Muscle layer of colon (tissue), 2 donors: ENCODE measurements around the gene PRKAR1B.

Source experiments
- H3K27ac ChIP-seq: one replicate; pipeline ENCODE4 v1.7.0; 2013; ENCODE audit warnings: low read depth, mild to moderate bottlenecking, low read length, moderate library complexity
- H3K27me3 ChIP-seq, 2 donors: one replicate each; pipeline ENCODE4 v1.7.0; 2013; ENCODE audit warnings: low read length in 2 of 2, mild to moderate bottlenecking in 2 of 2; ENCODE audit not compliant: insufficient read depth in 2 of 2, control insufficient read depth in 1 of 2
- H3K36me3 ChIP-seq: one replicate; pipeline ENCODE4 v1.7.0; 2013; ENCODE audit warnings: mild to moderate bottlenecking, low read length; ENCODE audit not compliant: insufficient read depth
- H3K4me1 ChIP-seq: one replicate; pipeline ENCODE4 v1.7.0; 2013; ENCODE audit warnings: mild to moderate bottlenecking, low read length; ENCODE audit not compliant: insufficient read depth
- H3K4me3 ChIP-seq, 2 donors: one replicate each; pipeline ENCODE4 v1.7.0; 2013; ENCODE audit warnings: low read length in 2 of 2, low read depth in 1 of 2, mild to moderate bottlenecking in 1 of 2, moderate library complexity in 1 of 2
- H3K9ac ChIP-seq: one replicate; pipeline ENCODE4 v1.7.0; 2013; ENCODE audit warnings: low read length
- H3K9me3 ChIP-seq: one replicate; pipeline ENCODE4 v1.7.0; 2013; ENCODE audit warnings: mild to moderate bottlenecking, low read length
- donor health status: abdominal sarcoma.
- donor health status: Adenocarcinoma of cecum.

Gene PRKAR1B

DNA sequence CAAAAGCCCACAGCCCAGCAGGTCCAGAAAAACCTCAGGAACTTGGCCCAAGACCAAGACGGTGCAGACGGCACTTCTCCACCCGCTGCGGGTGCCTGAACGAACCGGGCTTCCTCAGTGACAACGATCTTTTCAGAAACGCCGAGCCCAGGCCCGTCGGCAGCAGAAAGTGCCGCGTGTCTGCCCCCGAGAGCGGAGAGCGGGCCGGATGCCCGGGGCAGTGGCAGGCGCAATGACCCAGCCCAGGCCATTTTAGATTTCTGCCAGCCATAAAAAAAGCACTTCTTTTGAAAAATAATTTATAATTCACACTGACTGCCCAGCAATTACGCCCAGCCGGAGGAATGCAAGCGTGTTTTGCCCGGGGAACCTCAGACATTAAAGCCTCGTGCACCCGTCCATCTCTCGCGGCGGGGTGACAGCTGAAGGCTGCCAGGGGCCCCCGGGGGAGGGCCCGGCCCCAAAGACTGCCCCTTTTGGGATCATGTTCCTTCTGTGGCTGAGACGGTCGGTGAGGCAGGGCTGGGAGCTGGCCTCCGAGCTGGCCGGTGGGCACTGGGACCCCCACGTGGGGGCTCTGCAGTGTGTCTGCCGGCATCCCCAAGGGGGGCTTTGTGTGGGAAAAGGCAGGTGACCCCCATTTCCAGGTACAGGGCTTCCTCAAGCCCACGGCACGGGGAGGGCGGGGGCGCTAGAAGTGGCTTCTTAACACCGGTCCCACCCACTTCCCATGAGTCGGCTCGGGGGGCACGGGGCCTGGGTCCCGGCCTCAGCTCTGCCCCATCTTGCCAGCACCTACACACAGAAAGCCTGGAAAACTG, 136.1 kb downstream of the PRKAR1B start:
- H3K4me3 ChIP-seq: no peak overlapping the region
- no peaks in the 10 kb centered on the region for H3K4me1 ChIP-seq
- no peaks in the 10 kb centered on the region for H3K27me3 ChIP-seq
- no peaks in the 10 kb centered on the region for H3K9me3 ChIP-seq
- no peak overlapping the region for H3K9ac ChIP-seq
- H3K27ac ChIP-seq: no peak overlapping the region
- H3K36me3 ChIP-seq: no peaks in the 10 kb centered on the region

DNA sequence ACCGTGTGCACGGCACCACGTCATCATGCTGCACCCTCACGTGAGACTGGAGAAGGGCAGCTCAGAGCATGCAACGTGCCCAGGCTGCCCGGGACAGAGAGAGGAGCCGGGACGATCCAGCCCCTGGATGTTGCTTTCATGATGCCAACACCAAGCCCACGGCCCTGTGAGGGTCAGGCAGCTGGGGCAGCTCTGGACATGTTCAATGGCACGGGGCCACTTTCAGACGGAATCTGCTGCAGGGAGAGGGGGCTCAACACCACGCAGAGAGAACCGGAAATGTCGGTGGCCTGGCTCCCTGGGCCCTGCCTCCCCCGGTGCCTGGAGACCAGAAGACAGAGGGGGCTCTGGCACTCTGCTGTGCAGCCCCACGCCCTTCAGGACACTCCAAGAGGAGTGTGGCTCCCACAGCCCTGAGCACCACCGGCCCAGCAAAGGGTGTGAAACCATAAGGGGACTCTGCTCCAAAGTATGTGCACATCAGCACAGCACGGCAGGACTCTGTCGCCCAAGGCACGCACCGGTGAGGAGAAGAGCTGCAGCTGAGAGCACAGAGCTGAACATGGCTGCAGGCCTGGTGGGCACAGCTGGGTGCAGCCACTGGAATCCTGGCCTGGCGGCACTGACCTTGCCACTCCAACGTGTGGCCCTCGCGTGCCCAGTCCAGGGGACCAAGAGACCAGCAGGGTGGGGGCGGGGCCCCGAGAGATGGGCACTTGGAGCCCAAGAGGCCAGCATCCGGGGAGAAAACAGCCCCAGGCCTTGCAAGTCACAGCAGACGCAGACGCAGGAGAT, 137.1 kb downstream of the PRKAR1B start:
- H3K9ac ChIP-seq: no peak overlapping the region
- no peak overlapping the region for H3K4me3 ChIP-seq
- no peak overlapping the region for H3K27ac ChIP-seq
- H3K27me3 ChIP-seq: no peaks in the 10 kb centered on the region
- H3K9me3 ChIP-seq: no peaks in the 10 kb centered on the region
- H3K4me1 ChIP-seq: no peaks in the 10 kb centered on the region
- H3K36me3 ChIP-seq: no peaks in the 10 kb centered on the region

DNA sequence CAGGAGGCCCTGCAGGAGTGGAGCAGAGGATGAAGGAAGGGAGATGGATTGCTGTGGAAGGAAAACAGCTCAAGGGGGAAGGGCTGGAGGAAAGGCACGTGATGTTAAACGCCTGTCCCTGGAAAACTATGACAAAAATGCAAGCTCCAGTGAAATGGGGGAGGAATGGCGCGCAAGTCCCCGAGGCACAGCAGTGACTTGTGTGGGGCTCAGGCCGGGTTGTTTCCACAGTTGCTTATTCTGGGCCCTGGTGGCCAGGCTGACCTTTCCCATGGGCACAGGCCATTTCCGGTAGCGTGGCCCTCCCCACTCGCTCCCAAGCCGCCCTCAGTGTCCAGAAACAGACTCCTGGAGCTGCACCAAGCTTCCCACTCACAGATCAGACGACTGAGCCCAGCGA, 139.3 kb downstream of the PRKAR1B start:
- Histone ChIP-seq H3K4me3 (no peak overlapping the region), H3K9ac (no peak overlapping the region), H3K27ac (no peak overlapping the region), H3K9me3 (no peaks in the 10 kb centered on the region), H3K27me3 (no peaks in the 10 kb centered on the region), H3K4me1 (no peaks in the 10 kb centered on the region), H3K36me3 (no peaks in the 10 kb centered on the region)

DNA sequence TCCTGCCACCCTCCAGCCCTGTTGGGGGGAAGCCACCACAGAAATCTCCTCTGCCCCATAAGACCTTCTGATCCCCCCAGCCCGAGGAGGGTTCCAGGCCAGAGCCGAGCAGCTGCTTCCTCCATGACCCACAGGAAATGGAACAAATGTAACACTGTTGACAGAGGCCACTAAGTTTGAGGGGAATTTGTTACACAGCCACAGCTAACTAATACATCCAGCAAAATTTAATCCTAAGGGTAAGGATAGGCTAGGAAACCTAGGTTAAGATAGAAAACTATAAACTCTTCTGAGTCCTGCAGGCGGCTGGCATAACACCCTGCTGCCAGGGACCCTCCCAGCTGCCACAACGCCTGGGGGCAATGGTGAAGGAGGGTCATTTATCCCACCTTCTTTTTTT, 140.6 kb downstream of the PRKAR1B start:
- H3K27me3 ChIP-seq: no peaks in the 10 kb centered on the region
- H3K4me3 ChIP-seq: no peak overlapping the region
- H3K9ac ChIP-seq: no peak overlapping the region
- no peaks in the 10 kb centered on the region for H3K36me3 ChIP-seq
- H3K27ac ChIP-seq: no peak overlapping the region
- no peaks in the 10 kb centered on the region for H3K9me3 ChIP-seq
- H3K4me1 ChIP-seq: no peaks in the 10 kb centered on the region

DNA sequence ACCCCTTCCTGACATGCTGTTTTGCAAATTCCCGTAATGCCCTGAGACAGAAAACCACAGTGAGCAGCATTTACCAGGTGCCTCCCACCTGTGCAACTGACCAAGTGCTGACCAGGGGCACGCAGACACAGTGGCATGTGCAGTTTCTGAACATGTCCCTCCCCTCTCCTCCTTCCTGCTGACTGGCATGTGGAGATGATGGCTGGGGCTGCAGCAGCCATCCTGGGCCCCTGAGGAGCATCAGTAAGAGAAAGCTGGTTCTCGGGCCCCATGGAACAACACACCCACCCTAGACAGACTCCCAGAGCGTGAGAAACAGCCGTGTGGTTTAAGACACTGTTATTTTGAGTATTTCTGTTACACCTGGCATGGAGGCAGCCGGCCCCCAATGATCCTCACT, 141.2 kb downstream of the PRKAR1B start:
- Histone ChIP-seq H3K36me3 (no peaks in the 10 kb centered on the region), H3K27me3 (no peaks in the 10 kb centered on the region), H3K9me3 (no peaks in the 10 kb centered on the region), H3K27ac (no peak overlapping the region), H3K4me1 (no peaks in the 10 kb centered on the region), H3K9ac (no peak overlapping the region), H3K4me3 (no peak overlapping the region)

DNA sequence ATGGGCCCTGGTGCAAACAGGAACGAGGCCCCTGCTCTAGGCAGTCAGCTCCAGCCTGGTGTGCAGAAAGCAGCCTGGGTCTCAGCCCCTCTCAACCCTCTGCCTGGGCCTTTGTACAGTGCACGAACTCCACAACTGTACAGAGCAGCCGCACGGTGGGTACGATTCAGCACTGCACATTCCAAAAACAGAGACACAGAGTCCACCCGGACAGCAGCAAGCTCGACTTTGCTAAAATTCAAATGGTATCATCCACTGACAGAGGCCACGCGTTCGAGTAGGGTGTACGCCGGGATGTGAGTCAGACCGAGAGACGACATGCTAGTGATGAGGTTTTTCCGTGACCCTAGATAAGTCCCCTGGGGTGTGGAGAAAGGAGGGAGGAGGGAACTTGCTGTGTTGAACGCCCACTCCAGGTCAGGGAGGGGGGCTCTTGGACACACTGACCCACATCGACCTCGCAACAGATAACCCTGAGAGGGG, 141.8 kb downstream of the PRKAR1B start:
- no peaks in the 10 kb centered on the region for H3K36me3 ChIP-seq
- no peak overlapping the region for H3K4me3 ChIP-seq
- no peak overlapping the region for H3K9ac ChIP-seq
- no peaks in the 10 kb centered on the region for H3K9me3 ChIP-seq
- H3K4me1 ChIP-seq: no peaks in the 10 kb centered on the region
- H3K27ac ChIP-seq: no peak overlapping the region
- no peaks in the 10 kb centered on the region for H3K27me3 ChIP-seq

DNA sequence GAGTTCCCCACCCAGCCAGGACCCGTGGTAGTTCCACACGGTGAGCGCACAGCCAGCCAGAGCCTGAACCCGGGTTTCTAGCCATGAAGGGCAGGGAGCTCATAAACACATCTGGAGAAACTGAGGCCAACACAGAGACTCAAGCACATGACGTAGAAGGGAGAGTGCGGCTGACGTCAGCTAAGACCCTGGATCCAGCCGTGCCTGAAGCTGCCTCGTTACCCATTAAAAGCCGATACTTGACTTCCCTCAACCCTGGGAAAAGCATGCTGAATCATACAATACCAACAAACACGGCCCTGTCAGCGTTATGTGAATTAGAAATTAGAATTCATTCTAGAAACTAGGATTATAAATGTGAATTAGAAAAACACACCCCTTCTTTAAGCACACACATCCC, 142.3 kb downstream of the PRKAR1B start:
- no peaks in the 10 kb centered on the region for H3K27me3 ChIP-seq
- no peak overlapping the region for H3K9ac ChIP-seq
- no peaks in the 10 kb centered on the region for H3K36me3 ChIP-seq
- no peaks in the 10 kb centered on the region for H3K4me1 ChIP-seq
- no peak overlapping the region for H3K4me3 ChIP-seq
- H3K27ac ChIP-seq: no peak overlapping the region
- H3K9me3 ChIP-seq: no peaks in the 10 kb centered on the region

DNA sequence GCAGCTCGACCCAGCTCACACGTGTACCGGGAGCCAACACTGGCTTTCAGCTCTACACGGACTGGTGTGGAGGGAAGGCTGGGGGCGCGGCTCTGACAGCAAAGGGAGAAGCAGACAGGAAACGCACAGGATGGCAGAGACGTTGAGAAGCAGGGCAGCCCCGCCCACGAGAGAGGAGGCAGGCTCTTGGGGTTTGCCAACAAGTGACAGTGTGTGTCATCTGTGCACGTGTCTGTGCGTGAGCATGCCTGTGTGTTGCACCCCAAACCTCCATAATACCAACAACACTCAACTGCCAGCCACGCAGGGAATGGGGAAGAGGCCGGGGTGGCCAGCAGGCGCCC, 143.0 kb downstream of the PRKAR1B start:
- H3K4me3 ChIP-seq: no peak overlapping the region
- H3K27me3 ChIP-seq: no peaks in the 10 kb centered on the region

DNA sequence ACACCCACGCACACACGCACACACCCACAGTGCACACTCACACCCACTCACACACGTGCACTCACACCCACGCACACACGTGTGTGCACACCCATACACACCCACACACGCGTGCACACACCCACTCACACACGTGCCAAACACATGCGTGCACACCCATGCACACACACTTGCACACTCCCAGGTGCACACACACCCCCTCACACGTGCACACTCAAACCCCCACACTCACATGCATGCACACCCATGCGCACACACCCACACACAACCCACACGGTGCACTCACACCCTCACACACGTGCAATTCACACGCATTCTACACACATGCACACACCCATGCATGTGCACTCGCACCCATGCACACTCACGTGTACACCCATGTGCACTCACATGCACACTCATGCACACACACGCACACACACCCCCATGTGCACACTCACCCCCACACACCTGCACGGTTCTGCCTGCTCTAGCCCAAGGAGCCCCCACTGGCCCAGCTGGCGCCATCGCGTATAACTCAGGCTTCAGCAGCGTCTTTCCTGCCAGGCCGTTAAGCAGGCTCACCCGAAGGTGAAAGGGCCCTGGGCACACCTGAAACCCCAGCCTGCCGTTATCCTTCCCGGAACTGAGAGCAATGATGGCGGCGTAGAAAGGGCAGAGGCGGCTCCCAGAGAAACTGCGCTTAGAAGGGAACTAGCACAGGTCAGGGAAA, 143.5 kb downstream of the PRKAR1B start:
- Histone ChIP-seq H3K27me3 (no peaks in the 10 kb centered on the region), H3K27ac (no peak overlapping the region), H3K36me3 (no peaks in the 10 kb centered on the region), H3K9me3 (no peaks in the 10 kb centered on the region), H3K4me3 (no peak overlapping the region), H3K9ac (no peak overlapping the region), H3K4me1 (no peaks in the 10 kb centered on the region)

More for the DNA sequence above, 143.0 kb downstream of the PRKAR1B start:
- H3K36me3 ChIP-seq: no peaks in the 10 kb centered on the region
- H3K9ac ChIP-seq: no peak overlapping the region
- no peaks in the 10 kb centered on the region for H3K9me3 ChIP-seq
- H3K27ac ChIP-seq: no peak overlapping the region
- H3K4me1 ChIP-seq: no peaks in the 10 kb centered on the region

DNA sequence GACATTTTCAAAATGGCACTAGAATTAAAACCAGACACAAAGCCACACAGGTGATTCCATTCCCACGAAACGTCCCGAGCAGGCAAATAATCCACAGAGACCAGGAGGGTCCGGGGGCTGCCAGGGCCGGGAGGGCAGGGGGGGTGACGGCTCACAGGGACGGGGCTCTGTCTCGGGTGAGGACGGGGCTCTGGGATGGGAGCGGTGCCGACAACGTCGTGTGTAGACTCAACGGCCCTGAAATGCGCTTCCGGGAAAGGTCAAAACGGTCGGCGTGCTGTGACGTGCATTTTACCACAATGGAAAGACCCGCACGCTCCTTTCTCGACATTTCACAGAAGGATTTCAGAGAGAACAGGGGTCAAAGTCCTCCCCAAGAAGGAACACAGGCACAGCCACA, 144.2 kb downstream of the PRKAR1B start:
- Histone ChIP-seq H3K27ac (no peak overlapping the region), H3K9me3 (no peaks in the 10 kb centered on the region), H3K27me3 (no peaks in the 10 kb centered on the region), H3K4me3 (no peak overlapping the region), H3K9ac (no peak overlapping the region), H3K4me1 (no peaks in the 10 kb centered on the region), H3K36me3 (no peaks in the 10 kb centered on the region)

DNA sequence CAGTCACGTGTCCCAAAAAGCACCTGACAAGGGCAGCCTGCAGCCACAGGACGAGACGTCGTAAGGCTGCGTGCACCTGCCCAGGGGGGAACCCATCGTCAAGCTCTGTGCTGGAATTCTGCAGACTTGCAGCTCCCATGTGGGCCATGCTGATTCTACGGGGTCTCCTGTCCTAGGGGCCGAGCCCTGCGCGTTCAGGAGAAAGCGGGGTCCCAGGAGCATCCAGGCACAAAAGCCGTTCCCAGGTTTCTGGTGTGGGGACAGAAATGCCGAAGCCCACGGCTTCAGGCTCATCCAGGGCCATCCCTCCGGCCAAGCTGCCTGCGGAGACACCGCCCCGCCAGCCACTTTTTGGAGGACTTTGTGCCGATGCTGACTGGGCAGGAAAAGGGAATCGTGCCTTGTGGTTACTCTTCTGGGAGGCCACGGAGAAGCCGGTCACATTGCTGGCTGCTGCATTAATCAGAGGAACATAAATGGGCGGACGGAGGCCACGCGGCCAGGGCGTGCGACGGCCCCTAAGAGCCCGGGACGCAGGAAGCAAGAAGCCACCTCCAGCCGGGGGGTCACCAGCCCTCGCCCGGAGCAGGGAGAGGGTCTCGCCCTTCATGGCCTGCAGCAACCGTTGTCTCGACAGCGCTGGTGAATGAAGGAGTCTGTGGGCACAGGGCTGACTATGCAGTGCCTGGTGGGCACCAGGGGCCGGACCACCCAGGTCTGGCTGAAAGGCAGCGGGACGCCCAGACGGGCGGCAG, 144.8 kb downstream of the PRKAR1B start:
- H3K36me3 ChIP-seq: no peaks in the 10 kb centered on the region
- no peaks in the 10 kb centered on the region for H3K9me3 ChIP-seq
- H3K27me3 ChIP-seq: no peaks in the 10 kb centered on the region
- H3K9ac ChIP-seq: no peak overlapping the region
- H3K27ac ChIP-seq: no peak overlapping the region
- no peak overlapping the region for H3K4me3 ChIP-seq
- no peaks in the 10 kb centered on the region for H3K4me1 ChIP-seq
